Transverse colon (tissue), 4 donors: ENCODE measurements around the gene OR8G1.

Experiments used
- CTCF ChIP-seq, 5 experiments: fragments of 200-600 bp in 3 of 5; fragments of 450-650 bp in 2 of 5; sonication (generic) in 3 of 5; IDR thresholded peaks; 1 replicate in 2 of 5; 2 replicates in 3 of 5; pipeline ENCODE4 v1.5.1; 2016 to 2017; ENCODE audit warnings: antibody characterized with exemption in 5 of 5, inconsistent platforms in 3 of 5, mild to moderate bottlenecking in 2 of 5, moderate library complexity in 1 of 5
- EP300 ChIP-seq: sonication (generic); formaldehyde crosslinking; IDR thresholded peaks from one replicate; pipeline ENCODE4 v1.6.1; 2017; ENCODE audit warnings: antibody characterized with exemption, low read depth
- POLR2A ChIP-seq: fragments of 450-650 bp; IDR thresholded peaks from one replicate; pipeline ENCODE4 v1.6.1; 2016; ENCODE audit warnings: antibody characterized with exemption, mild to moderate bottlenecking, moderate library complexity
- POLR2AphosphoS5 ChIP-seq, 3 donors: sonication (generic); formaldehyde crosslinking; IDR thresholded peaks; one replicate each; pipeline ENCODE4 v1.6.1; 2016; ENCODE audit warnings: antibody characterized with exemption in 3 of 3

DNA sequence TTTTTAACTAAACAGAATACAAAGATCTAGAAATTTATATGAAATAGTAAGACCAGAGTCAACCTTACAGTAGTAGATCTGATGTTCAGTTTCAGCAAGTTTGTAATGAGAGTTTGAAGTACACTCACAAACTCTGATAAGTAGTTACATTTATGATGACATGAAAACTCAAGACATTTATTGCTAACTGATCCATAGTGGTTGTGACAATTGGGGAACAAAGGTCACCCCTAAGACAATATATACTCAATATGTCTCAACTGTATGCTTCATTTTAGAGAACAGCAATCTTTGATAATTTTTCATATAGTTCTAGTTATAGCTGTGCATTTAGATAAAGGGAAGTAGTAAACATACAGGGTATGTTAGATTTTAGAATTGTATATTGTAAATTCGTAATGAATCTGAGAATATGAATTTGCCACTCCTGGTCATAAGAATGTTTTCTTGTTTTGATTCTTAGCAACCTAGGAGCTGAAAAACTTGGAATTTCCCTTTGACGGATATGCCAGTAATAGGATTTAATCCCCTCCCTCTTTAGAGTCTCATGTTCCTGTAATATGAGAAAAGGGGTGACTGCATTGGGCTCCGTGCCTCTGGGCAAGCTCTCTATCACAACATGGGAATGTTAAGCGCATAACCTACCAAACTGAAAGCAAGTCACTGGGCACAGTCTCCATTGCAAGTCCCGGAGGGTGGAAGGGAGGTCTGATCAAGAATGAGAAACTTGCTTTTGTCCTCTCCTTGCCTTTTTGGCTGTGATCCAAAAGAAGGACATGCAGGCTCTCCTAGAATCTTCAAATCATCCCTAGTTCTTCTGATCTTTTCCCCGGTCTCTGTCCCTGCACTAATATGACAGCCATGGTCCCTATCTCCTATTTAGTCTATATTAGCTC is 46.4 kb upstream of the OR8G1 start:
- no peak for TF ChIP-seq CTCF (IDR thresholded peaks at IDR 0.05)
- no peak for TF ChIP-seq POLR2A
- TF ChIP-seq POLR2AphosphoS5 (IDR thresholded peaks at IDR 0.05): no peak
- TF ChIP-seq EP300: no peak
